Gastroesophageal sphincter (tissue), 4 donors: ENCODE data around the gene MYPN. TPM values are rescaled to one million over a fixed set of nuclear protein-coding genes. Genes with fewer than 3 reads are reported as not detected.

Source experiments
- ATAC-seq: fragments of 150-250 bp; one replicate; pipeline ENCODE4 v1.9.1; 2016; ENCODE audit warnings: mild to moderate bottlenecking, moderate library complexity
- H3K27ac ChIP-seq, 4 donors: fragments of 200-600 bp; sonication (generic) in 3 of 4; 1 replicate in 3 of 4; 2 replicates in 1 of 4; pipeline ENCODE4 v1.5.1; 2016 to 2019
- H3K27me3 ChIP-seq: fragments of 200-600 bp; sonication (generic); one replicate; pipeline ENCODE4 v1.5.1; 2019
- H3K36me3 ChIP-seq, 2 donors: fragments of 200-600 bp; sonication (generic); one replicate each; pipeline ENCODE4 v1.5.1; 2019; ENCODE audit warnings: control low read depth in 1 of 2
- H3K4me1 ChIP-seq, 3 donors: fragments of 200-600 bp; sonication (generic); 1 replicate in 2 of 3; 2 replicates in 1 of 3; pipeline ENCODE4 v1.5.1; 2016 to 2019; ENCODE audit warnings: control low read depth in 2 of 3
- H3K4me3 ChIP-seq, 2 donors: fragments of 200-600 bp; sonication (generic); one replicate each; pipeline ENCODE4 v1.5.1; 2019; ENCODE audit warnings: mild to moderate bottlenecking in 1 of 2, moderate library complexity in 1 of 2
- H3K9me3 ChIP-seq, 3 donors: fragments of 200-600 bp; sonication (generic); one replicate each; pipeline ENCODE4 v1.5.1; 2017 to 2019; ENCODE audit warnings: control low read depth in 2 of 3
- CTCF ChIP-seq, 4 experiments: fragments of 200-600 bp in 2 of 4; fragments of 450-650 bp in 2 of 4; sonication (generic) in 1 of 4; IDR thresholded peaks; one replicate each; pipeline ENCODE4 v1.5.1; 2017 to 2019; ENCODE audit warnings: antibody characterized with exemption in 4 of 4, mild to moderate bottlenecking in 2 of 4, moderate library complexity in 2 of 4
- EP300 ChIP-seq: sonication (generic); formaldehyde crosslinking; IDR thresholded peaks from one replicate; pipeline ENCODE4 v1.6.1; 2017; ENCODE audit warnings: antibody characterized with exemption, mild to moderate bottlenecking
- POLR2A ChIP-seq, 2 donors: fragments of 450-650 bp; IDR thresholded peaks; one replicate each; pipeline ENCODE4 v1.6.1; 2017; ENCODE audit warnings: antibody characterized with exemption in 2 of 2, mild to moderate bottlenecking in 2 of 2, moderate library complexity in 1 of 2
- POLR2AphosphoS5 ChIP-seq: sonication (generic); formaldehyde crosslinking; IDR thresholded peaks from one replicate; pipeline ENCODE4 v1.6.1; 2017; ENCODE audit warnings: antibody characterized with exemption
- WGBS, 2 donors: methylation state at CpG; one replicate each; pipeline ENCODE4 v1.1.5; 2018; ENCODE audit warnings: low coverage in 1 of 2; 5-methylcytosine and 5-hydroxymethylcytosine counted together
- total RNA-seq, 4 donors: library from RNA; depleted of rRNA; stranded (reverse); fragments of >200 nt; gene quantifications; one replicate each; pipeline ENCODE4 v1.1.0, GENCODE V29; 2016

The MYPN gene
- total RNA-seq, 4 donors from 2014 or later = 0.79 to 1.9 TPM; not detected in 2

GRCh38 chr10:68084469-68084868, 24.8 kb upstream of the MYPN start:
- WGBS, 2 donors = 56 to 90% methylated on average over 1 to 4 of the region's 4 CpGs
- H3K27me3 ChIP-seq = no peaks in the 10 kb centered on the region
- TF ChIP-seq POLR2A (IDR thresholded peaks at IDR 0.05) (no peak), EP300 (no peak), POLR2AphosphoS5 (no peak), CTCF (IDR thresholded peaks at IDR 0.05) (no peak)
- no peak for ATAC-seq
- H3K27ac ChIP-seq = no peak overlapping the region
- no peaks in the 10 kb centered on the region for H3K9me3 ChIP-seq
- no peak overlapping the region for H3K4me3 ChIP-seq
- no peaks in the 10 kb centered on the region for H3K4me1 ChIP-seq
- H3K36me3 ChIP-seq = no peaks in the 10 kb centered on the region

- Histone ChIP-seq H3K4me1 (no peaks in the 10 kb centered on the region), H3K27ac (no peak overlapping the region), H3K4me3 (no peak overlapping the region), H3K27me3 (no peaks in the 10 kb centered on the region), H3K9me3 (no peaks in the 10 kb centered on the region), H3K36me3 (no peaks in the 10 kb centered on the region)
- no peak for ATAC-seq
- TF ChIP-seq CTCF (IDR thresholded peaks at IDR 0.05) = no peak
- no peak for TF ChIP-seq EP300
- no peak for TF ChIP-seq POLR2AphosphoS5
- no peak for TF ChIP-seq POLR2A (IDR thresholded peaks at IDR 0.05)
- WGBS, 2 donors = 50 to 63% methylated on average over 2 of the region's 2 CpGs
Measured at GRCh38 chr10:68086011-68086410, 23.3 kb upstream of the MYPN start.

GRCh38 chr10:68086910-68087684, 22.2 kb upstream of the MYPN start:
- Histone ChIP-seq H3K4me3 (no peak overlapping the region), H3K27ac (no peak overlapping the region), H3K36me3 (no peaks in the 10 kb centered on the region), H3K4me1 (no peaks in the 10 kb centered on the region), H3K27me3 (no peaks in the 10 kb centered on the region), H3K9me3 (no peaks in the 10 kb centered on the region)
- no peak for TF ChIP-seq POLR2A (IDR thresholded peaks at IDR 0.05)
- TF ChIP-seq EP300 = no peak
- TF ChIP-seq CTCF (IDR thresholded peaks at IDR 0.05) = no peak
- TF ChIP-seq POLR2AphosphoS5 = no peak
- ATAC-seq = no peak
- WGBS, 2 donors = 91% methylated on average over 7 of the region's 7 CpGs

GRCh38 chr10:68087685-68088401, 21.4 kb upstream of the MYPN start:
- no peak overlapping the region for H3K27ac ChIP-seq
- H3K9me3 ChIP-seq = no peaks in the 10 kb centered on the region
- H3K4me3 ChIP-seq = no peak overlapping the region
- WGBS, 2 donors = 40 to 100% methylated on average over 1 of the region's 2 CpGs
- no peaks in the 10 kb centered on the region for H3K36me3 ChIP-seq
- H3K27me3 ChIP-seq = no peaks in the 10 kb centered on the region
- no peaks in the 10 kb centered on the region for H3K4me1 ChIP-seq
- no peak for TF ChIP-seq EP300
- TF ChIP-seq CTCF (IDR thresholded peaks at IDR 0.05) = no peak
- TF ChIP-seq POLR2A (IDR thresholded peaks at IDR 0.05) = no peak
- no peak for TF ChIP-seq POLR2AphosphoS5
- no peak for ATAC-seq
